ENCODE measurements around the gene PLA2G6. TPM values are rescaled to one million over a fixed set of nuclear protein-coding genes. Genes with fewer than 3 reads are reported as not detected.

The PLA2G6 gene
- total RNA-seq, 1 experiment from 2014 or later = 16.2 TPM

- TF ChIP-seq CTCF (IDR thresholded peaks at IDR 0.05) (no peak), SIN3A (IDR thresholded peaks at IDR 0.05; ENCODE audit: borderline replicate concordance, insufficient read depth, low read depth, low read length) (no peak), TCF7L2 (IDR thresholded peaks at IDR 0.05; ENCODE audit: low read depth, low read length) (no peak), REST (IDR thresholded peaks at IDR 0.05; ENCODE audit: insufficient read depth in 1 of 2, low read depth in 2 of 2, low read length in 1 of 2) (no peak), POLR2AphosphoS5 (IDR thresholded peaks at IDR 0.05; ENCODE audit: low read depth, low read length) (no peak)
- ChIA-PET POLR2A (no interaction called here), CTCF (no interaction called here)
- DNase-seq (ENCODE audit: low read depth, low spot score) = no peak
- no peak overlapping the region for H3K4me3 ChIP-seq (ENCODE audit: low read depth in 2 of 2, low read length in 2 of 2)
- H3K27me3 ChIP-seq (ENCODE audit: control insufficient read depth, insufficient read depth, low read length) = no peaks in the 10 kb centered on the region
- no peaks in the 10 kb centered on the region for H3K36me3 ChIP-seq (ENCODE audit: control insufficient read depth, insufficient read depth, low read length)
- intact Hi-C loops (cut with micrococcal nuclease; ENCODE audit: unreplicated experiment) (no loop called here), in situ Hi-C loops (cut with HindIII; ENCODE audit: low pct_unique_long_range_greater_than_20kb, low sequenced_read_pairs) (no loop called here)
- ATAC-seq = no peak
- no peaks in the 10 kb centered on the region for H3K9me3 ChIP-seq (ENCODE audit: control insufficient read depth, insufficient read depth, low read depth, low read length)
- H3K27ac ChIP-seq (ENCODE audit: low read length) = no peak overlapping the region
- no peaks in the 10 kb centered on the region for H3K4me1 ChIP-seq (ENCODE audit: control insufficient read depth, insufficient read depth, low read length)
- no TSS peak for BruUV-seq (replicated peaks)
These were observed 92.2 kb downstream of the PLA2G6 start for GRCh38 chr22:38089474-38089851.

- TF ChIP-seq REST (IDR thresholded peaks at IDR 0.05; ENCODE audit: insufficient read depth in 1 of 2, low read depth in 2 of 2, low read length in 1 of 2) (no peak), TCF7L2 (IDR thresholded peaks at IDR 0.05; ENCODE audit: low read depth, low read length) (no peak), SIN3A (IDR thresholded peaks at IDR 0.05; ENCODE audit: borderline replicate concordance, insufficient read depth, low read depth, low read length) (no peak), POLR2AphosphoS5 (IDR thresholded peaks at IDR 0.05; ENCODE audit: low read depth, low read length) (no peak), CTCF (IDR thresholded peaks at IDR 0.05) (no peak)
- Histone ChIP-seq H3K4me1 (ENCODE audit: control insufficient read depth, insufficient read depth, low read length) (no peaks in the 10 kb centered on the region; the same call in 1 of the 2 replicates), H3K9me3 (ENCODE audit: control insufficient read depth, insufficient read depth, low read depth, low read length) (no peaks in the 10 kb centered on the region), H3K36me3 (ENCODE audit: control insufficient read depth, insufficient read depth, low read length) (no peaks in the 10 kb centered on the region), H3K27ac (ENCODE audit: low read length) (no peak overlapping the region), H3K27me3 (ENCODE audit: control insufficient read depth, insufficient read depth, low read length) (no peaks in the 10 kb centered on the region), H3K4me3 (ENCODE audit: low read depth in 2 of 2, low read length in 2 of 2) (no peak overlapping the region)
- POLR2A ChIA-PET = no interaction called here
- ATAC-seq (no peak), DNase-seq (ENCODE audit: low read depth, low spot score) (no peak)
- CTCF ChIA-PET = no interaction called here
- in situ Hi-C loops (cut with HindIII; ENCODE audit: low pct_unique_long_range_greater_than_20kb, low sequenced_read_pairs) (no loop called here), intact Hi-C loops (cut with micrococcal nuclease; ENCODE audit: unreplicated experiment) (no loop called here)
- BruUV-seq (replicated peaks) = no TSS peak
These were observed 92.8 kb downstream of the PLA2G6 start for GRCh38 chr22:38088629-38089473.
